ENCODE data around the gene TAGLN3.
A peak's percentile ranks its signal among the peaks of the same experiment; 100 is the strongest.

DNA sequence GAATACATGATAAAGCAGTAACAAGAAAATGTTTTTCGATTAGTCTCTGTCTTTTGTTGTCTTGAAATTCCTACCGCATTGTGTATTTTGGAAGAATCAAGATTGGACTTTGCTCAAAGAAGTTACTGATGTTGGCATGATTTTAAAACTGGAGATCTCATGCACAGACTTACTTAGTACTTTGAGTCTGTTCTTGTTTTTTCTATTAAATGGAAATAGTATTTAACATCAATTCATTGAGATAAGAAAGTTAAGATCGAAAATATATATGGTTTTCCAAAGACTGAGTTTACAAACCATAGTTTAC lies 17.3 kb upstream of the TAGLN3 start:
- TF ChIP-seq, protein P1, sequence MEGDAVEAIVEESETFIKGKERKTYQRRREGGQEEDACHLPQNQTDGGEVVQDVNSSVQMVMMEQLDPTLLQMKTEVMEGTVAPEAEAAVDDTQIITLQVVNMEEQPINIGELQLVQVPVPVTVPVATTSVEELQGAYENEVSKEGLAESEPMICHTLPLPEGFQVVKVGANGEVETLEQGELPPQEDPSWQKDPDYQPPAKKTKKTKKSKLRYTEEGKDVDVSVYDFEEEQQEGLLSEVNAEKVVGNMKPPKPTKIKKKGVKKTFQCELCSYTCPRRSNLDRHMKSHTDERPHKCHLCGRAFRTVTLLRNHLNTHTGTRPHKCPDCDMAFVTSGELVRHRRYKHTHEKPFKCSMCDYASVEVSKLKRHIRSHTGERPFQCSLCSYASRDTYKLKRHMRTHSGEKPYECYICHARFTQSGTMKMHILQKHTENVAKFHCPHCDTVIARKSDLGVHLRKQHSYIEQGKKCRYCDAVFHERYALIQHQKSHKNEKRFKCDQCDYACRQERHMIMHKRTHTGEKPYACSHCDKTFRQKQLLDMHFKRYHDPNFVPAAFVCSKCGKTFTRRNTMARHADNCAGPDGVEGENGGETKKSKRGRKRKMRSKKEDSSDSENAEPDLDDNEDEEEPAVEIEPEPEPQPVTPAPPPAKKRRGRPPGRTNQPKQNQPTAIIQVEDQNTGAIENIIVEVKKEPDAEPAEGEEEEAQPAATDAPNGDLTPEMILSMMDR (IDR thresholded peaks at IDR 0.05; ENCODE audit: low read depth, low read length, missing input control) = no peak
- TF ChIP-seq HNF4A (conservative IDR thresholded peaks at IDR 0.05) = peak; percentile 58 to 62
